ENCODE data around the gene KCNC2.

The KCNC2 gene

GRCh38 chr12:75080582-75080981 lies 129.1 kb downstream of the KCNC2 start:
- TF ChIP-seq CTCF (conservative IDR thresholded peaks at IDR 0.05) (no peak), ZFX (IDR thresholded peaks at IDR 0.05) (no peak)
- H3K27ac ChIP-seq: no peak overlapping the region

GRCh38 chr12:75065482-75065881 lies 144.2 kb downstream of the KCNC2 start:
- H3K27ac ChIP-seq: no peak overlapping the region
- TF ChIP-seq ZFX (IDR thresholded peaks at IDR 0.05) (no peak), CTCF (conservative IDR thresholded peaks at IDR 0.05) (no peak)

- H3K27ac ChIP-seq: no peak overlapping the region
- TF ChIP-seq ZFX (IDR thresholded peaks at IDR 0.05): no peak
- no peak for TF ChIP-seq CTCF (conservative IDR thresholded peaks at IDR 0.05)
These were observed 146.9 kb downstream of the KCNC2 start for GRCh38 chr12:75062691-75063090.

GRCh38 chr12:75058228-75058627 lies 151.4 kb downstream of the KCNC2 start:
- no peak for TF ChIP-seq ZFX (IDR thresholded peaks at IDR 0.05)
- TF ChIP-seq CTCF (conservative IDR thresholded peaks at IDR 0.05): 0 out of 2 replicates have a peak, but pooled peaks have one; percentile 4
- H3K27ac ChIP-seq: no peak overlapping the region

DNA sequence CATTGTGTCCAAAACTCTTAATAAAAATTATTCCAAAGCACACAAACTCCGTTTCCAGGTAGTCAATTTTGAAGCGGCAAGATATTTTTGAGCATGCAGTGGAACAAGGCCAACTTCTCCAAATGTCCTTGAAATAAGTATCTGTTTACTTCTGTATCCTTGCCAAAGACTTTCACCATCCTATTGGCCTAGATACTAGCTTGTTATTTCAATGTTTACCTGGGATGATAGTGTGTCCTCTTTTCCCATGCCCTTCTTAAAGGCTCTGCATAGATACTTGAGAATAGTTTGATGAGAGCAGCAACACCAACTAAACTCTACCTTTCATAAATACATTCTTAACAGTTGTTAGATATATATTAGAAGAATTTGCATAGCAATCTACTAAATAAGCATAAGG lies 160.9 kb downstream of the KCNC2 start:
- TF ChIP-seq CTCF (conservative IDR thresholded peaks at IDR 0.05): no peak
- no peak for TF ChIP-seq ZFX (IDR thresholded peaks at IDR 0.05)
- no peak overlapping the region for H3K27ac ChIP-seq

DNA sequence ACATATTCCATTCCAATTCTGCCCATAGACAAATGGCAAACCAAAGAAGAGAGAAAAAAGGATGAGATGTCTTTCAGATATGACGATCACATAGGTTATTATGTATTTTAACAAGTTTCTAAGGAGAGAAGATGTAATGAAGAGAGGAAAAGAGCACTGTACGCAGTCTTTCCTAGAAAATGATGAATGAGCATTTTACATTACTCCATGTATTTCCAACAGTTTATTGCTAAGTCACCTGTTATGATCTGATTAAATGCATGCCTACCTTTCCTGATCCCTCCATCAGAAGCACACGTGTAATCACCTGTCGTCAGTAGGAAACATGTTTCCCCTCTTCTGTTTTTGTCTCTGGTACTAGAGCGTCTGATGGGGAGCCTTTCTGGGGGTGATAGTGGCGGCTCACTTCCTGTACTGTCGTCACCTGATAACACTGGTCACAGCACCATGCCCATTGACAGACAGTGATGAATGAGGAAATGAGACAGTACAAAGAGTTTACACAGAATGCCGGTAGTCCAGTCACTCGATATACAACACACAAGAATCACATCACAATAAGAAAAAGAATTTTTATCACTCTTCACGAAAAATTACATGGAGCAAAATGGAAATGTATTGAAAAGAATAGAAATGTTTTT lies 161.6 kb downstream of the KCNC2 start:
- H3K27ac ChIP-seq: no peak overlapping the region
- TF ChIP-seq CTCF (conservative IDR thresholded peaks at IDR 0.05): no peak
- no peak for TF ChIP-seq ZFX (IDR thresholded peaks at IDR 0.05)

- no peak overlapping the region for H3K27ac ChIP-seq
These were observed 167.5 kb downstream of the KCNC2 start for GRCh38 chr12:75042125-75042524.

More at GRCh38 chr12:75042125-75042524, 167.5 kb downstream of the KCNC2 start:
- no peak for TF ChIP-seq CTCF (conservative IDR thresholded peaks at IDR 0.05)
- no peak for TF ChIP-seq ZFX (IDR thresholded peaks at IDR 0.05)
